GM21825 (cell line): Measurements from ENCODE around the gene IL1R2.

Experiments used
- ATAC-seq: cut with Tn5 transposase; IDR thresholded peaks from one replicate; pipeline ENCODE4 v1.9.1; 2021; ENCODE audit warnings: mild to moderate bottlenecking, moderate library complexity; ENCODE audit not compliant: unreplicated experiment

The IL1R2 gene

GRCh38 chr2:102037681-102038080 is 45.9 kb downstream of the IL1R2 start:
- ATAC-seq, result no peak

GRCh38 chr2:102040229-102040628 is 48.5 kb downstream of the IL1R2 start:
- ATAC-seq, result no peak

- no peak for ATAC-seq
Observed at GRCh38 chr2:102041351-102041750, 49.6 kb downstream of the IL1R2 start.

GRCh38 chr2:102042196-102043081 is 50.7 kb downstream of the IL1R2 start:
- no peak for ATAC-seq

- ATAC-seq, result no peak
Observed at GRCh38 chr2:102043560-102043959, 51.8 kb downstream of the IL1R2 start.

GRCh38 chr2:102044235-102044896 is 52.6 kb downstream of the IL1R2 start:
- ATAC-seq, result no peak

GRCh38 chr2:102044967-102045489 is 53.3 kb downstream of the IL1R2 start:
- no peak for ATAC-seq

- no peak for ATAC-seq
Observed at GRCh38 chr2:102045697-102046096, 53.9 kb downstream of the IL1R2 start.

- no peak for ATAC-seq
Observed at GRCh38 chr2:102046135-102046986, 54.6 kb downstream of the IL1R2 start.

GRCh38 chr2:102048465-102048864 is 56.7 kb downstream of the IL1R2 start:
- ATAC-seq, result no peak

GRCh38 chr2:102049756-102050443 is 58.1 kb downstream of the IL1R2 start:
- no peak for ATAC-seq

GRCh38 chr2:102050854-102051391 is 59.2 kb downstream of the IL1R2 start:
- no peak for ATAC-seq

GRCh38 chr2:102051692-102052277 is 60.0 kb downstream of the IL1R2 start:
- ATAC-seq, result no peak

- ATAC-seq, result no peak
Observed at GRCh38 chr2:102052365-102052764, 60.6 kb downstream of the IL1R2 start.

- no peak for ATAC-seq
Observed at GRCh38 chr2:102053096-102053495, 61.3 kb downstream of the IL1R2 start.

- ATAC-seq, result no peak
Observed at GRCh38 chr2:102055346-102055990, 63.7 kb downstream of the IL1R2 start.

GRCh38 chr2:102056079-102056581 is 64.4 kb downstream of the IL1R2 start:
- no peak for ATAC-seq

- no peak for ATAC-seq
Observed at GRCh38 chr2:102057502-102058292, 65.9 kb downstream of the IL1R2 start.
